Breast epithelium (tissue), 3 donors: ENCODE measurements around the gene RASAL1.
"Not testable (repeated sequence)": the region's sequence is repeated elsewhere in the genome, so short reads cannot be mapped to it uniquely, and the experiment has no call there.

Experiments
- CTCF ChIP-seq, 3 donors: fragments of 450-650 bp; IDR thresholded peaks; one replicate each; pipeline ENCODE4 v1.5.1; 2016 to 2017; ENCODE audit warnings: antibody characterized with exemption in 3 of 3, mild to moderate bottlenecking in 3 of 3, moderate library complexity in 3 of 3
- POLR2A ChIP-seq: fragments of 450-650 bp; IDR thresholded peaks from one replicate; pipeline ENCODE4 v1.6.1; 2016; ENCODE audit warnings: antibody characterized with exemption, mild to moderate bottlenecking, moderate library complexity

GRCh38 chr12:113141716-113142115, 6.2 kb upstream of the RASAL1 start:
- TF ChIP-seq CTCF (IDR thresholded peaks at IDR 0.05); POLR2A: not testable (repeated sequence)
